ENCODE data around the gene VPS26B. TPM values are rescaled to one million over a fixed set of nuclear protein-coding genes. Genes with fewer than 3 reads are reported as not detected.
A peak's percentile ranks its signal among the peaks of the same experiment; 100 is the strongest.

VPS26B gene
- total and polyA plus RNA-seq, 9 of the 15 experiments (the other 6 are each of a cell fraction or from before 2014, with no cell fraction given), result 3.5 to 43.3 (median 27.4) TPM

GRCh38 chr11:134245434-134245833, 21.0 kb downstream of the VPS26B start:
- DNase-seq (ENCODE audit: extremely low read depth in 1 of 4, low spot score in 3 of 4) (no peak), FAIRE-seq (no peak), ATAC-seq (no peak)
- no peak overlapping the region for H3K27ac ChIP-seq (ENCODE audit: extremely low read depth, low read depth, low read length)
- POLR2A ChIA-PET, result interaction anchor here (0.8 kb wide), 1 partner anchor 195 kb away, joined by 4 read pairs; no protein-coding TSS in a partner anchor
- no peak overlapping the region for H3K4me3 ChIP-seq
- no peaks in the 10 kb centered on the region for H3K79me2 ChIP-seq (ENCODE audit: control insufficient read depth, insufficient read depth, low read length)
- no peaks in the 10 kb centered on the region for H3K9me1 ChIP-seq (ENCODE audit: control insufficient read depth, insufficient read depth, low read length)
- TF ChIP-seq SMAD1 (IDR thresholded peaks at IDR 0.05; ENCODE audit: low read depth, low read length, partially characterized antibody), result no peak
- 0 out of 2 replicates have a peak, but pooled peaks have one; percentile 5 for TF ChIP-seq POLR2G (IDR thresholded peaks at IDR 0.05; ENCODE audit: low read depth, low read length)
- CTCF ChIA-PET (ENCODE audit: low intra/inter-chr PET ratio), result no interaction called here
- peaks cover 0 to 9% of the 10 kb centered on the region in 2 experiments; a peak in 1 of 5 replicates for H3K4me1 ChIP-seq (replicated peaks in 1 of 2; ENCODE audit: control insufficient read depth in 2 of 2, insufficient read depth in 2 of 2, low read length in 2 of 2)
- peaks cover 96% of the 10 kb centered on the region for H3K36me3 ChIP-seq (ENCODE audit: control insufficient read depth, insufficient read depth, low read length)
- intact Hi-C loops (cut with micrococcal nuclease), result loop anchor here (2.0 kb wide), 1 partner anchor 39 kb away; no protein-coding TSS in a partner anchor
- no TSS peak for BruUV-seq (replicated peaks)
- H3K4me2 ChIP-seq (ENCODE audit: insufficient read depth, low read length), result no peak overlapping the region
- no peak overlapping the region for H3K9ac ChIP-seq (ENCODE audit: insufficient read depth in 1 of 2, low read depth in 2 of 2, low read length in 2 of 2)
- in situ Hi-C loops (cut with MboI), result no loop called here
- H3K9me3 ChIP-seq (replicated peaks; ENCODE audit: control insufficient read depth, insufficient read depth, low read depth, low read length), result no peaks in the 10 kb centered on the region
- no peaks in the 10 kb centered on the region for H4K20me1 ChIP-seq (replicated peaks; ENCODE audit: control insufficient read depth, insufficient read depth, low read length)
- no peak overlapping the region for H2AFZ ChIP-seq (ENCODE audit: low read depth, low read length)
- WGBS (ENCODE audit: insufficient coverage, low coverage, missing lambda C conversion rate), result 94% methylated on average over 12 of the region's 14 CpGs
- H3K27me3 ChIP-seq (ENCODE audit: control insufficient read depth in 2 of 2, insufficient read depth in 2 of 2, low read length in 2 of 2), result no peaks in the 10 kb centered on the region

- Histone ChIP-seq H3K9ac (ENCODE audit: insufficient read depth in 1 of 2, low read depth in 2 of 2, low read length in 2 of 2) (no peak overlapping the region), H3K4me2 (ENCODE audit: insufficient read depth, low read length) (no peak overlapping the region), H3K27ac (ENCODE audit: extremely low read depth, low read depth, low read length) (no peak overlapping the region), H3K9me1 (ENCODE audit: control insufficient read depth, insufficient read depth, low read length) (no peaks in the 10 kb centered on the region), H3K9me3 (replicated peaks; ENCODE audit: control insufficient read depth, insufficient read depth, low read depth, low read length) (no peaks in the 10 kb centered on the region), H3K79me2 (ENCODE audit: control insufficient read depth, insufficient read depth, low read length) (no peaks in the 10 kb centered on the region), H3K4me3 (no peak overlapping the region), H3K27me3 (ENCODE audit: control insufficient read depth in 2 of 2, insufficient read depth in 2 of 2, low read length in 2 of 2) (no peaks in the 10 kb centered on the region), H3K4me1 (replicated peaks in 1 of 2; ENCODE audit: control insufficient read depth in 2 of 2, insufficient read depth in 2 of 2, low read length in 2 of 2) (peaks cover 0 to 9% of the 10 kb centered on the region in 2 experiments; a peak in 1 of 5 replicates), H3K36me3 (ENCODE audit: control insufficient read depth, insufficient read depth, low read length) (peaks cover 96% of the 10 kb centered on the region), H2AFZ (ENCODE audit: low read depth, low read length) (no peak overlapping the region), H4K20me1 (replicated peaks; ENCODE audit: control insufficient read depth, insufficient read depth, low read length) (no peaks in the 10 kb centered on the region)
- ChIA-PET CTCF (ENCODE audit: low intra/inter-chr PET ratio) (no interaction called here), POLR2A (interaction anchor here (0.8 kb wide), 1 partner anchor 196 kb away, joined by 4 read pairs; no protein-coding TSS in a partner anchor)
- no peak for FAIRE-seq
- in situ Hi-C loops (cut with MboI), result no loop called here
- 97% methylated on average over 9 of the region's 11 CpGs for WGBS (ENCODE audit: insufficient coverage, low coverage, missing lambda C conversion rate)
- TF ChIP-seq SREBF1 (IDR thresholded peaks at IDR 0.05; ENCODE audit: borderline replicate concordance, low read depth, low read length) (no peak), BCL6 (CRISPR knock-in tag; IDR thresholded peaks at IDR 0.05) (no peak), ZNF41 (CRISPR knock-in tag; conservative IDR thresholded peaks at IDR 0.05) (no peak), TRIM25 (IDR thresholded peaks at IDR 0.05; ENCODE audit: borderline replicate concordance) (no peak), SRSF9 (IDR thresholded peaks at IDR 0.05; ENCODE audit: borderline replicate concordance, low read depth, low read length) (no peak), CHD1 (IDR thresholded peaks at IDR 0.05; ENCODE audit: low read length) (no peak), ZNF696 (CRISPR knock-in tag; conservative IDR thresholded peaks at IDR 0.05) (no peak), RFX7 (CRISPR knock-in tag; IDR thresholded peaks at IDR 0.05) (no peak), ZKSCAN8 (CRISPR knock-in tag; IDR thresholded peaks at IDR 0.05) (no peak), ZNF57 (CRISPR knock-in tag; IDR thresholded peaks at IDR 0.05) (no peak), NBN (IDR thresholded peaks at IDR 0.05; ENCODE audit: low read depth) (no peak), ZNF217 (CRISPR knock-in tag; IDR thresholded peaks at IDR 0.05) (no peak), EWSR1 (IDR thresholded peaks at IDR 0.05; ENCODE audit: borderline replicate concordance, low read depth, partially characterized antibody) (no peak), ZNF584 (CRISPR knock-in tag; IDR thresholded peaks at IDR 0.05; ENCODE audit: low read depth) (no peak)
- DNase-seq (ENCODE audit: extremely low read depth in 1 of 4, low spot score in 3 of 4), result no peak
- intact Hi-C loops (cut with micrococcal nuclease), result no loop called here
- ATAC-seq, result no peak
- no TSS peak for BruUV-seq (replicated peaks)
Observed at GRCh38 chr11:134246100-134246499, 21.6 kb downstream of the VPS26B start.

Measured in K562 (cell line).